B cell (primary cell): ENCODE results near the gene GNA14.

ENCODE experiments used
- CTCF ChIP-seq: fragments of 200-600 bp; IDR thresholded peaks from one replicate; pipeline ENCODE4 v1.8.0; 2022; ENCODE audit warnings: antibody characterized with exemption, mild to moderate bottlenecking
- EZH2 ChIP-seq: IDR thresholded peaks from 2 replicates; pipeline ENCODE4 v1.6.1; 2012; ENCODE audit warnings: borderline replicate concordance, low read depth, mild to moderate bottlenecking, moderate library complexity, low read length; ENCODE audit not compliant: insufficient read depth, poor library complexity, severe bottlenecking

- TF ChIP-seq CTCF (no peak), EZH2 (no peak)
Observed at GRCh38 chr9:77374266-77374665, 273.9 kb downstream of the GNA14 start.
